Stimulated activated CD4-positive, alpha-beta T cell treated with anti-CD3 and anti-CD28 coated beads, TNF-alpha, amount 100 ng/mL, for 48 hours (primary cell): ENCODE measurements around the gene RNH1.

Experiments
- DNase-seq, 3 donors: peaks; one replicate each; pipeline ENCODE4 v3.0.0-alpha.2; 2020; ENCODE audit warnings: low read depth in 3 of 3

Gene RNH1

DNA sequence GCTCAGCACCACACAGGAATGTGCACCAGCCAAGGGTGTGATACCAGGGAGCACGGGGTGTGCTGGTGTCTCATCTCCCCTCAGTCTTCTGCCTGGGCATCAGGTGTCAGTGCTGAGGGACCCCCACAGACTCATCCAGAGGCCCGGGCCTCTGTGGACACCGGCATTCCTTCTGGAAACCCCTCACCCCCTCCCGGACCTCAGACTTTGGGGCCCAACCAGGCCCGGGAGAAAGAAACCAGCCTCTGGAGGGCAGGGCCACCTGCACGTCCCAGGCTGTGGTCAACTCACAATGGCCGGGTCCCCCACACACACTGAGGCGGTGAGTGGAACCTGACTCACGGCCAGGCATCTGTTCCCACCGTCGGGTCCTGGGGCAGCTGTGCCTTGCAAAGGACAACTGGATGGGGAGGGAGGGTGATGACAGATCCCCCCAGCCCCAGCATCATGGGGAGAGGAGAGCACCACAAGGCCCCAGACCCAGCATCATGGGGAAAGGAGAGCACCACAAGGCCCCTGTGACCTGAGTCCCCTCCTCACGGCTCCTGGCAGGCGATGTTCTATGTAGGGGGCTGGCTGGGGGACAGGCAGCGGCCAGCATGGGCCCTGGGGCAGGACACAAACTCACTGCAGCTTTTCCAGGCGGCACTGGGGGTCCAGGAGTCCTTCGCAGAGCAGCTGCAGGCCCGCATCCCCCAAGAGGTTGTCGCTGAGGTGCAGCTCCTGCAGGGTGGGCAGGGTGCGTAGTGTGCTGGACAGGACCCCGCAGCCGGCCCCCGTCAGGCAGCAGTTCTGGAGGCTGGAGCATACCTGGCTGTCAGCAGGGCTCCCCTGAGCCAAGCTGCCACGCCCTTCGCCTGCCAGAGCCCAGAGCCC is 7.6 kb downstream of the RNH1 start:
- no peak for DNase-seq

DNA sequence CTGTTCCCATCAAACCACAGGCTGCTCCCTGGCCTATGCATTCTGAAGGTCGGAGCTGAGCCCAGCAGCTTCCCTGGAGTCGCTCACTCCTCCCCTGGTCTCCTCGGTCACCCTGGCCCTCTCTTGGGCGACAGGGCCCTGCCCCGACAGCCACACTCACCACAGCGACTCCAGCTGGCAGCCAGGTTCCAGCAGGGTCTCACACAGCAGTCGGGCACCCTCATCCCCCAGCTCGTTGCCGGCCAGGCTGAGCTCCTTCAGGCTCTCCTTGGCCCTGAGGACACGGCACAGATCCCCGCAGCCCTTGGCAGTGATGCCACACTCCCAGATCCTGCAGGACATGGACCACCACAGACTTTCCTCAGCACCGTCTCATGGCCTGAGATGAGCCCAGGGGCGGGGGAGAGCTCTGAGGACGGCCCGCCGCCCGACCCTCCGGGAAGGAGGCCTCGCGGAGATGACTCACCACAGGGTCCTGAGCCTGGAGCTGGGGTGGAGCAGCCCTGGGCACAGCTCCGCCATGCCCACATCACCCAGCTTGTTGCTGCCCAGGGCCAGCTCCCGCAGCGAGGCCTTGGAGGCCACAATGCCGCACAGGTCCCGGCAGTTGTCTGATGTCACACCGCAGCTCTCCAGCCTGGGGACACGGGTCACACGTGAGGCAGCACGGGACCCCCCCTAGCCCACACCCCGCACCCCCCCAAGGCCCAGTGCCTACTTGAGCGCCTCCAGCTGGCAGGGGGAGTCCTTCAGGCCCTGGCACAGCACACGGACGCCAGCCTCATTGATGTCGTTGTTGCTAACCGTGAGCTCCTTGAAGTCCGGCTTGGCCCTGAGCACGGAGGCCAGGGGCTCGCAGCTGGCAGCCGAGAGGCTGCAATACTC is 8.5 kb downstream of the RNH1 start:
- no peak for DNase-seq

DNA sequence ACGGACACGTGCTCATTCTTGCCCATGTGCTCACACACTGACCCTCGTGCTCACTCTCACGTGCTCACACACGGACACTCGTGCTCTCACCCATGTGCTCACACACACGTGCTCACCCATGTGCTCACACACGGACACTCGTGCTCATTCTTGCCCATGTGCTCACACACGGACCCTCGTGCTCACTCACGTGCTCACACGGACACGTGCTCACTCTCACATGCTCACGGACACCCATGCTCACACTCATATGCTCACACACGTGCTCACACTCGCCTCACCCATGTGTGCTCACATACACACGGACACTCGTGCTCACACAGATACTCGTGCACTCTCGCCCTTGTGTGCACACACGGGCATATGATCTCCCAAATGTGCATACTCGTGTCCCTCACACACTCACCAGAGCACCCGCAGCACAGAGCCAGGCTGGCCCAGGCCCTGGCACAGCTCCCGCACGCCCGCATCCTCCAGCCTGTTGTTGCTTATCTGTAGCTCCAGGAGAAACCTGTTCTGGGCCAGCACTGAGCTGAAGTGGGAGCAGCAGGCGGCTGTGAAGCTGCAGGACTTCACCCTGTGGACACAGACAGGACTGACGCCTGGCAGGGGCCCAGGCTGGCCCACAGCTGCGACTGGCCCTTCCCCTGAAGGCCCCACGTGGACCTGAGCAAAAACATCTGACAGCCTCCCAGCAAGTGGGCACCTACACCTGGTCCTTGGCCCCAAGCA is 9.3 kb downstream of the RNH1 start:
- DNase-seq = no peak

DNA sequence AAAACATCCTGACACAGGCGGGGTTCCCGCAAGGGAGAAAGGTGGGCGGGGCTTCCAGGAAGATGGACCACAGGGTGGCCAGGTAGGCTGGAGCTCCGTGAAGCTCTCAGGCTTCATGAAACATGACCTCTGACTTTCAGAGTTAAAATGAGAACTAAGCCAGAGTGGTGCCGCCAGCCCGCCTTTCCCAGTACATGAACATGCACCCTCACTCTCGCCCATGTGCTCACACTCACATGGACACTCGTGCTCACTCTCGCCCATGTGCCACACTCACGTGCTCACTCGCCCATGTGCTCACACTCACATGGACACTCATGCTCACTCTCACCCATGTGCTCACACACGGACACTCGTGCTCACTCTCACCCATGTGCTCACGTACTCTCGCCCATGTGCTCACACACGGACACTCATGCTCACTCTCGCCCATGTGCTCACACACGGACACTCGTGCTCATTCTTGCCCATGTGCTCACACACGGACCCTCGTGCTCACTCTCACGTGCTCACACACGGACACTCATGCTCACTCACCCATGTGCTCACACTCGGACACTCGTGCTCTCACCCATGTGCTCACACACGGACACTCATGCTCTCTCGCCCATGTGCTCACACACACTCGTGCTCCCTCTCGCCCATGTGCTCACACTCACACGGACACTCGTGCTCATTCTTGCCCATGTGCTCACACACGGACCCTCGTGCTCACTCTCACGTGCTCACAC is 10.0 kb downstream of the RNH1 start:
- DNase-seq = no peak

DNA sequence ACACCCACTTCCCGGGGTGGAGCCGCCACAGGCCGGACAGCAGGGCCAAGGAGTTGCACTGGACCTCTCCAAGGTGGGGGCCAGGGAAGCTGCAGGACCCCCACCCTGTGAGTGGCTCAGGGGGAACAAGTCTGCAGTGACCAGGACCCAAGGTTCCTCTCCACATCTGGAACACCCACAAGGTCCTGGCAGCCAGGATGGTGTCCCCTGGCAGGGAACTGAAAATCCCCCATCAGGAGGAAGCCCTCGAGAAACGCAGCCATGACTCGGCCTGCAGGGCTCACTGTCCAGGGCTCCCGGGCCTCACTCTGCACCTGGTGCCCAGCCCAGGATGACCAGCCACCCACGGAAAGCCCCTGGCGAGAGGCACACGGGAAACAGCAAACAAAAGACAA is 11.5 kb downstream of the RNH1 start:
- DNase-seq = no peak

DNA sequence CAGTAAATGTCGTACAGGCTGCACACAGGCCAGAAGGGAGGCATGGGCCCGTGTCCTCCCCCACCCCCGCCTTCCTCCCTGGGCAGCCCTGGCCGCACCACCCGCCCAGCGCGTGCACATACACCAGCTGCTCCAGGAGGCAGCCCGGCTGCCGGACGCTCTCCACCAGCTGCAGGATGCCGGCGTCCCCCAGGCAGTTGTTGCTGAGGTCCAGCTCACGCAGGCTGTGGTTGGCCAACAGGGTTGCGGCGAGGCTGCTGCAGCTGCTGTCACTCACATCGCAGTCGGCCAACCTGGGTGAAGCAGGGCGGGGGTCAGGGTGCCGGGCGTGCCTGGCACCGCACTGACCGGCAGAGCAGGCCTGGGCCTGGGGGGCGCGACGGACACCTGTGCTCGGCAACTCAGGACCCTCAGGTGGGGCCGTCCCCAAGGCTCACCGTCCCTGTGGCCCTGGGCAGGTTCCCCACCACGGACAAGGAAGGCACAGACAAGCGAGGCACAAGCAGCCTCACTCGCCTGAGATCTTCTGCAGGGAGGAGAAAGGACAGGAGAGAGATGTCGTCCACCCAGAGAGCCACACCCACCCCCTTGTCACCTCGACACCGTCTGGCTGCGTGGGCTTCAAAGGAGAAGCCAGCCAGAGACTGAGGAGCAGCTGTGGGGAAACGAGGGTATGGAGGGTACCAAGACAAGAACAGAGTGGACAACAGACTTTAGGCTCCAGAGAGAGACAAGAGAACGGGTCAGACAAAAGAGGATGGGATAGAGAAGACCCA is 12.1 kb downstream of the RNH1 start:
- DNase-seq = no peak

DNA sequence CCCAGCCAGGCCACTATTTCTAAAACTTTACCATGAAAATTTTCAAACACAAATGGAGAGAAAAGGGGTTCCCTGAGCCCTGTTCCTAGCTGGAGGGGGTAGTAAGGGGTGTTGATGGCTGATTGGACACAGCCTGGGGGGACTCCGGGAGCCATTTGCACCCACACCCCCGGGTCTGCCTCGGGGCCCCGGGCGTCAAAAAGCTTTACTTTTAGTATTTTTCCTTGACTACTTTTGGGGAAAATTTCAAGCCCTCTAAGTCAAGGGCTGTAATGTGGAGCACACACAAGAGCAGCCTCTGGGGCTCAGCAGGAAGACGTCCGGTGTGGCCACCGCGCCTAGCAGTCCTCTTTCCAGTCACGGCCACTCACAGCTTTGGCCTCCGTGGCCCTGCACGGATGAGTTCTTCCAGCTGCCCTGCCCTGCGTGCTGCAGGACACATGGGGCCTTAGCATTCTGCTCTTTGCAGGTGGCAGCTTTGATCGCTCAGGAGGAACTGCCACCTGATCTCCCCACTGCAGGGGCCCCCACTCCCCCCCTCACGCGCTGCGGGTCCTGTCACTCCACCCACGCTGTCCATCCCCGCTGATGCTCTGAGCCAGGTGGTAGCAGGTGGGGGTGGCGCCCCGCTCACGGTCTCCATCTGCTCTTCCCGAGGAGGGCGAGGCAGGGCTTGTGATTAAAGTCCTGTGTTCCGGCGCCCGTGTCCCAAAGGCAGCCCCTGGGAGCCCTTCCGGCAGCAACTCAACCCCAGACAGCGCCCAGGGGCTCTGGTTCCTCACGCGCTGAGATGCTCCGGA is 14.4 kb downstream of the RNH1 start:
- no peak for DNase-seq

DNA sequence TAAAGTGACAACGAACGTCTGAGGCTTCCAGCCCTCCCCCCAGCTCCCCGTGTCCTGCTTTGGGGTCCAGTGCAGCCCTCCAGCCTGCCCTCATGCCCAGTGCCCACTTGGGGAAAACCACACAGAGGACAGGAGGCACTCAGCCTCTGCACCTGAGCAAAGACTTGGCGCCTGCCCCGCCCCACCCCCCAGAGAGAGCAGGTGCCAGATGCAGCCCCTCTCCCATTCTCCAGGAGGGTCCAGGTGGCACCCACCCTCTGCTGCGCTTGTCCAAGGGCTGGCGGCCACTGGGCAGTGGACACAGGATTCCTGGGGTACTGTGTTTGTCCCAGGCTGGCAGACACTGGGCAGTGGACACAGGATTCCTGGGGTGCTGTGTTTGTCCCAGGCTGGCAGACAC is 15.7 kb downstream of the RNH1 start:
- no peak for DNase-seq

DNA sequence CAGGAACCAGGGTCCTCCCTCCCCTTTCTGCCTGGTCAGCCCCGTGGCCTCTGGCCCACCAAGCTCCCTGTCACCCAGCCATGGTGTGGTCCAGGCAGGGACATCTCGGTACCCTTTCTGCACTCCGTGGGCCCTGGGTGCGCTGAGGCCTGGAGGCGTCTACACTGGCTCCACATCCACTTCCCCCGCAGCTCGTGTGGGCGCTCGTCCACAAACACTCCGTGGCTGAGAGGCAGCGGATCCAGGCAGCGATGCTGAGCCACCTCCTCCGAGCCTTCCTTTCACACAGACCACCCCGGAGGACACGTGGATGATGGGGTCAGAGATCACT is 16.1 kb downstream of the RNH1 start:
- no peak for DNase-seq

DNA sequence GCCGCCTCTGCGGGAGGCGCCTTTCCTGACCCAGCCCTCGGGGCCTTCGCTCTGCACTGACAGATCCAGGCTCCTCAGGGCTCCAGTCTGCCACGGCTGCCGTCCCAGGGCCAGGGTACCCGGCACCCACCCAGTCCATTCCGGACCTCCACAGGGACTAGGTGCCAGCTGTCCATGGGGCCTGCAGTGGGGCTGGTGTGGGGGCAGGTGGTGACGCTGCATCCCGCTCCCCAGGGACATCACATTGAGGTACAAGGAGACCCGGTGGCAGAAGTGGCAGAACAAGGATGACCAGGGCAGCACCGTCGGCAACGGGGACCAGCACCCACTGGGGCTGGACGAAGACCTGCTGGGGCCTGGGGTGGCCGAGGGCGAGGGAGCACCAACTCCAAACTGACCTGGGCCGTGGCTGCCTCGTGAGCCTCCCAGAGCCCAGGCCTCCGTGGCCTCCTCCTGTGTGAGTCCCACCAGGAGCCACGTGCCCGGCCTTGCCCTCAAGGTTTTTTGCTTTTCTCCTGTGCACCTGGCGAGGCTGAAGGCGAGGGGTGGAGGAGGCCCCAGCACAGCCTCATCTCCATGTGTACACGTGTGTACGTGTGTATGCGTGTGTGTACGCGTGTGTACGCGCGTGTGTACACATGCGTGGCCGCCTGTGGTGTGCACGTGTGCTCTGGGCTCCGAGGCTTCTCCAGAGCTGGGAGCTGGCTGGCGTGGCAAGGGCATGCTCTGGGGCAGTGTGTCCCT is 16.7 kb downstream of the RNH1 start:
- DNase-seq = no peak

DNA sequence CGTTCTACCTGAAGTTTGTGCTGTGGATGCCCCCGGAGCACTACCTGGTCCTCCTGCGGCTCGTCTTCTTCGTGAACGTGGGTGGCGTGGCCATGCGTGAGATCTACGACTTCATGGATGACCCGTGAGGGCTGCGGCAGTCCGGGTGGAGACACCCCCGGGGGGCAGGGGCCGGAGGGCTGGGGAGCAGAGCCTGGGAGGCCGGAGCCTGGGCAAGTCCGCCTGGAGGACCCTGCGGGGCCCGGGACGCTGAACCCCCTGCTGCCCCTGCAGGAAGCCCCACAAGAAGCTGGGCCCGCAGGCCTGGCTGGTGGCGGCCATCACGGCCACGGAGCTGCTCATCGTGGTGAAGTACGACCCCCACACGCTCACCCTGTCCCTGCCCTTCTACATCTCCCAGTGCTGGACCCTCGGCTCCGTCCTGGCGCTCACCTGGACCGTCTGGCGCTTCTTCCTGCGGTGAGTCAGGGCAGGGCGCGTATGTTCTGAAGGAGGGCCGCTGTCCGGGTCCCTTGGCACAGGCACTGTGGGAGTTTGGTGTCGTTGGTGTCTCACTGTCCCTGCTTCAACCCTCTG is 17.3 kb downstream of the RNH1 start:
- DNase-seq = no peak

DNA sequence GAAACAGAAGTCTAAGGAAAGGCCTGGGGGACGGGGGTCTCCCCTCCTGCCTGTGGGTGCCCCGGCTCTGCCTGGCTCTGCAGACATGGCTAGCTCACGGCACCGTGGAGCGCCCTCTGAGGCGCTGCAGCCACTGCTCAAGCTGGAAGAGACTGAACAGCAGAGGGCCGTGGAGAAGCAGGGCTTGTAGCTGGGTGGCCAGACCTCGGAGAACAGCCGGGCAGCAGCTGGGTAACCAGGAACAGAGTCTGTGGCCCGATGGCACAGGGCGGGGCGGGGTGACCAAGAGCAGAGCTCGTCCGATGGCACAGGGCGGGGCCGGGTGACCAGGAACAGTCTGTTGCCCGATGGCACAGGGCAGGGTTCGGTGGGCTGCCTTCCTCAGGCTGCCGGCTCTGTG is 18.1 kb downstream of the RNH1 start:
- no peak for DNase-seq

DNA sequence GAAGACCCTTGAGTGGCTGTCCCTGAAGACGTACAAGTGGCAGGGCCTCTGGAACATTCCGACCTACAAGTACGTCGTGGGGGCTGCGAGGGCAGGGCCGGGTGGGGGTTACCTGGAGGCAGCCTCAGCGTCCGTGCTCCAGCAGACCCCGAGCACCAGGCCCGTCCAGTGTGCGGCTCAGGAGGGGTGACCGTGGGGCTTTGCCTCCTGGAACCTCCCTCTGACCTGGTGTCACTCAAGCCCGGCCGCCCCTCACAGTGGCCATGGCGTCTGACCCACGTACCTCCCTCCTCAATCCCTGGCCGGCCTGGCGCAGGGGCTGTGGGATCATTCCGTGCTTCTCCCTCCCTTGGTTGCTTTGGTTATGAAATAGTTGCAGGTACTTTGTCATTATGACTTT is 18.5 kb downstream of the RNH1 start:
- no peak for DNase-seq

DNA sequence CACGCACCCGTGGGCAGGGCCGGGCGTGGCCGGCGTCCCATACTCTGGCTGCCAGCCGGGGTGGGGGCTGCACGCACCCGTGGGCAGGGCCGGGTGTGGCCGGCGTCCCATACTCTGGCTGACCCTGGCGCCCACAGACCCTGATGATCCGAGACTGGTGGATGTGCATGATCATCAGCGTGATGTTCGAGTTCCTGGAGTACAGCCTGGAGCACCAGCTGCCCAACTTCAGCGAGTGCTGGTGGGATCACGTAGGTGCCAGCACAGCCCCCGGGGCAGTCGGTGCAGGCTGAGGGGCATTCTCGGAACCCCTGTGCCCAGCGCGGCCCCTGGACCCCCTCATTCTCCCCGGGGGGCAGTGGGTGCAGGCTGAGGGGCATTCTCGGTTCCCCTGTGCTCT is 19.0 kb downstream of the RNH1 start:
- DNase-seq = no peak

DNA sequence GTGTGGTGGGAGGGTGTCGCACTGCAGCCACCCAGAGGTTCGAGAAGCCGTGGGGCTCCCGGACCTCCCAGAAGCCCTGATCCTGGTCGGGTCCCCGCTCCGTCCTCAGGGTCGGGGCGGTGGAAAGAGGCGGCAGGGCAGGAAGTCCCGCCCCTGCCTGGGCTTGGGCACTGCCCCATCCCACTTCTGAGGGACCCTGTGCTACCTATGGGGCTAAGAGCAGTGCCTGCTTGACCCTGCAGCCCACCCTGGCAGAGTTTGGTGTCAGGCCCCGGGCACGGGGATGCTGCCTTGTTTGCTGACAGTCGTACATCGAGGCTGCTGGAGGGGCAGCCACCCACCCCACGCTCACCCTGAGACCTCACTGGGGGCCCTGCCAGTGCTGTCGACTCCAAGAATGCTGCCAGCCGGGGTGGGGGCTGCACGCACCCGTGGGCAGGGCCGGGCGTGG is 19.4 kb downstream of the RNH1 start:
- DNase-seq = no peak

DNA sequence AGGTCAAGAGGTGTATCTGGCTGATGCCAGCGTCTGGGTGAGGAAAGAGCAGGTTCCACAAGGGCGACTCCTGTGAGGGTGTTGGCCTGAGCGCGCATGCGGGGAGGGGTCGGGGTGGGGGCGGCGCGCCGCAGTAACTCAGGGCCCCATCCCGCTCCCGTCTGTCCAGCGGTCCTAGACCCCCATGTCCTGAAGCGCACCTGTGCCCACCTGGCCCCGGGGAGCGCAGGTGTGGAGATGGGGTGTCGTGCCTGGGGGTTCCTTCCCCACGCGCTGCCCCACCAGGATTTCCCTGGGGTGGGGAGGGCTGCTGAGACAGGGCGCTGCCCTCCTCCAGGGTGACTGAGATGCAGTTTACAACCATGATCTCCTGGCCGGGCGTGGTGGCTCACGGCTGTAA is 20.9 kb downstream of the RNH1 start:
- DNase-seq = no peak

DNA sequence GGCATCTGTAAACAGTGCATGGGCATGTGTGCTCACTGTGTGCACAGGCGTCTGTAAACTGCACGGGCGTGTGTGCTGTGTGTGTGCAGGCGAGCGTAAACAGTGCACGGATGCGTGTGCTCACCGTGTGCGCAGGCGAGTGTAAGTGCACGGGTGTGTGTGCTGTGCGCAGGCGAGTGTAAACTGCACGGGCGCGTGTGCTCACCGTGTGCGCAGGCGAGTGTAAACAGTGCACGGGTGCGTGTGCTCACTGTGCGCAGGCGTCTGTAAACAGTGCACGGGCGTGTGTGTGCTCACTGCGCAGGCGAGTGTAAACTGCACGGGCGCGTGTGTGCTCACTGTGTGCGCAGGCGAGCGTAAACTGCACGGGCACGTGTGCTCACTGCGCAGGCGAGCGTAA is 22.4 kb downstream of the RNH1 start:
- DNase-seq = no peak

DNA sequence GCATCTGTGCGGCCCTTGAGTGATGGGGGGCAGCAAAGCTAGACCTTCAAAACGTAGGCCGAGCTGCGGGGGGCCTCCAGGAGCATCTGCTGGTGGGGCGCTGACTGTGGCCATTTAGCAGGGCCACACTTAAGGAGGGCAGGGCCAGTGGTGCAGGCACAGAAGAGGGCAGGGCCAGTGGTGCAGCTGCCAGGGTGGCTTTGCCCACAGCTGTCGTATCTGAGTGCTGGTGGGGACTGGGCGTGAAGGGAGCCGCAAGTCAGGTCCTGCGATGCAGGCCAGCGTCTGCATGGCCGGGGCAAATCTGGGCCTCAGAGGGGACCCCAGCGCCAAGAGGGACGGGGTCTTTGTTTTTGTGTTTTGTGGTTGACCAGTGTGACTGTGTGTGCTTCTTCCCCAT is 27.7 kb downstream of the RNH1 start:
- DNase-seq = no peak
